HG03159 (cell line): ENCODE results near the gene NEURL4.

Experiments used
- ATAC-seq: cut with Tn5 transposase; IDR thresholded peaks from one replicate; pipeline ENCODE4 v1.9.1; 2021; ENCODE audit warnings: mild to moderate bottlenecking, moderate library complexity; ENCODE audit not compliant: unreplicated experiment

NEURL4 gene

GRCh38 chr17:7306911-7307685 lies 22.0 kb downstream of the NEURL4 start, which contains the start of gene EIF5A:
EIF5A (plus strand) TSS chr17:7307628; CDS start chr17:7309636, 2,008 bp downstream.
- peak; percentile 62 for ATAC-seq

- ATAC-seq: no peak
These were observed 25.0 kb downstream of the NEURL4 start for GRCh38 chr17:7304179-7304578.

GRCh38 chr17:7296189-7296861 lies 32.8 kb downstream of the NEURL4 start:
- ATAC-seq: no peak

- no peak for ATAC-seq
These were observed 33.6 kb downstream of the NEURL4 start for GRCh38 chr17:7295230-7296180.

GRCh38 chr17:7294614-7295153 lies 34.5 kb downstream of the NEURL4 start, which contains the start of gene YBX2:
YBX2 (minus strand) TSS chr17:7294639; CDS start chr17:7294500, 139 bp downstream.
- no peak for ATAC-seq

- ATAC-seq: no peak
These were observed 35.1 kb downstream of the NEURL4 start for GRCh38 chr17:7293816-7294613.

GRCh38 chr17:7293159-7293558 lies 36.0 kb downstream of the NEURL4 start:
- ATAC-seq: no peak

- ATAC-seq: no peak
These were observed 36.4 kb downstream of the NEURL4 start for GRCh38 chr17:7292729-7293128.

GRCh38 chr17:7292194-7292593 lies 36.9 kb downstream of the NEURL4 start:
- ATAC-seq: no peak

GRCh38 chr17:7290685-7291084 lies 38.5 kb downstream of the NEURL4 start:
- ATAC-seq: no peak

- ATAC-seq: no peak
These were observed 39.0 kb downstream of the NEURL4 start for GRCh38 chr17:7290166-7290565.

- ATAC-seq: no peak
These were observed 39.7 kb downstream of the NEURL4 start for GRCh38 chr17:7289256-7290032.

- ATAC-seq: no peak
These were observed 43.5 kb downstream of the NEURL4 start for GRCh38 chr17:7285679-7286078.

GRCh38 chr17:7284911-7285310 lies 44.2 kb downstream of the NEURL4 start:
- no peak for ATAC-seq

- ATAC-seq: no peak
These were observed 45.5 kb downstream of the NEURL4 start for GRCh38 chr17:7283471-7284216.

GRCh38 chr17:7282752-7283321 lies 46.3 kb downstream of the NEURL4 start:
- no peak for ATAC-seq

- ATAC-seq: no peak
These were observed 47.0 kb downstream of the NEURL4 start for GRCh38 chr17:7281953-7282751.
